NB4 (cell line): ENCODE data around the gene FURIN.

ENCODE experiments used
- TF ChIP-seq, protein P1 (sequence below): IDR thresholded peaks from 2 replicates; pipeline ENCODE4 v1.6.1; 2011; ENCODE audit warnings: low read depth, low read length
- TF ChIP-seq, protein P2 (sequence below): IDR thresholded peaks from one replicate; pipeline ENCODE4 v1.5.1; 2012; ENCODE audit warnings: low read depth, low read length

DNA sequence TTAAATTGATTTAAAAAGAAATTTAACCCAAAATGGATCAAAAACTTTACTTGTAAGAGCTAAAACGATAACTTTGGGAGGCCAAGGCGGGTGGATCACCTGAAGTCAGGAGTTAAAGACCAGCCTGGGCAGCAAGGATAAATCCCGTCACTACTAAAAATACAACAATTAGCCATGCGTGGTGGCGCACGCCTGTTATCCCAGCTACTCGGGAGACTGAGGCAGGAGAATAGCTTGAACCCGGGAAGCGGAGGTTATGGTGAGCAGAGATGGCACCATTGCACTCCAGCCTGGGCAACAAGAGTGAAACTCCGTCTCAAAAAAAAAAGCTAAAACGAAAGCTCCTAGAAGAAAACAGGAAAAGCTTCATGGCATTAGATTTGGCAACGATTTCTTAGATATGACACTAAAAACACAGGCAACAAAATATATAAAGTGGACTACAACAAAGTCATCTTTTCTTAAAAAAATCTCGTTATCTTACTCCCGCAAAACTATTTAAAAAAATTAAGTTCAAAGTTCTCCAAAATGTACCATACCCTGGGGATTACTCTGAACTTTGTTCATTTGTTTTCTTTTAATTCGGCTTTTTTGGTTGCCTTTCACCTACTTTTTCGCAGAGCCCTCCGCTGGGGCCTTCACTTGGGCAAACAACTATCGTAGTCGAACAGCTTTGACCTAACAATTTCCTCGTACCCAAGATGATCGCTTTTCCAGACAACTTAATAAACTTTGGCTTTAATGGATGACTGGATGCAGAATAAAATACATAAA lies 61.0 kb downstream of the FURIN start:
- TF ChIP-seq, protein P1, sequence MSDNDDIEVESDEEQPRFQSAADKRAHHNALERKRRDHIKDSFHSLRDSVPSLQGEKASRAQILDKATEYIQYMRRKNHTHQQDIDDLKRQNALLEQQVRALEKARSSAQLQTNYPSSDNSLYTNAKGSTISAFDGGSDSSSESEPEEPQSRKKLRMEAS, result no peak
- TF ChIP-seq, protein P2, sequence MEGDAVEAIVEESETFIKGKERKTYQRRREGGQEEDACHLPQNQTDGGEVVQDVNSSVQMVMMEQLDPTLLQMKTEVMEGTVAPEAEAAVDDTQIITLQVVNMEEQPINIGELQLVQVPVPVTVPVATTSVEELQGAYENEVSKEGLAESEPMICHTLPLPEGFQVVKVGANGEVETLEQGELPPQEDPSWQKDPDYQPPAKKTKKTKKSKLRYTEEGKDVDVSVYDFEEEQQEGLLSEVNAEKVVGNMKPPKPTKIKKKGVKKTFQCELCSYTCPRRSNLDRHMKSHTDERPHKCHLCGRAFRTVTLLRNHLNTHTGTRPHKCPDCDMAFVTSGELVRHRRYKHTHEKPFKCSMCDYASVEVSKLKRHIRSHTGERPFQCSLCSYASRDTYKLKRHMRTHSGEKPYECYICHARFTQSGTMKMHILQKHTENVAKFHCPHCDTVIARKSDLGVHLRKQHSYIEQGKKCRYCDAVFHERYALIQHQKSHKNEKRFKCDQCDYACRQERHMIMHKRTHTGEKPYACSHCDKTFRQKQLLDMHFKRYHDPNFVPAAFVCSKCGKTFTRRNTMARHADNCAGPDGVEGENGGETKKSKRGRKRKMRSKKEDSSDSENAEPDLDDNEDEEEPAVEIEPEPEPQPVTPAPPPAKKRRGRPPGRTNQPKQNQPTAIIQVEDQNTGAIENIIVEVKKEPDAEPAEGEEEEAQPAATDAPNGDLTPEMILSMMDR, result no peak
